Measurements from ENCODE around the gene NDOR1.

- TF ChIP-seq CTCF (IDR thresholded peaks at IDR 0.05) (no peak), TP53 (CRISPR knock-in tag; IDR thresholded peaks at IDR 0.05) (no peak), EHF (CRISPR knock-in tag; IDR thresholded peaks at IDR 0.05) (no peak), SMC3 (IDR thresholded peaks at IDR 0.05) (no peak), POLR2AphosphoS2 (conservative IDR thresholded peaks at IDR 0.05; ENCODE audit: low read length) (no peak), ZSCAN20 (CRISPR knock-in tag; IDR thresholded peaks at IDR 0.05) (no peak), KDM1A (IDR thresholded peaks at IDR 0.05; ENCODE audit: low read depth) (no peak), SREBF2 (IDR thresholded peaks at IDR 0.05) (no peak), ELK1 (IDR thresholded peaks at IDR 0.05; ENCODE audit: low read depth, low read length) (no peak), RAD21 (conservative IDR thresholded peaks at IDR 0.05 in 1 of 2, IDR thresholded peaks at IDR 0.05 in 1 of 2) (no peak), MAFK (IDR thresholded peaks at IDR 0.05; ENCODE audit: partially characterized antibody) (no peak)
Observed at GRCh38 chr9:137244486-137245449, 39.3 kb downstream of the NDOR1 start.
